Activated T-helper 1 cell treated with anti-CD3 and anti-CD28 coated beads, Interleukin-2, amount 50 U/mL, for 16 hours (primary cell): ENCODE data around the gene FHL2.
"Not testable (repeated sequence)": the region's sequence is repeated elsewhere in the genome, so short reads cannot be mapped to it uniquely, and the experiment has no call there.

Experiments
- DNase-seq, 2 donors: peaks; one replicate each; pipeline ENCODE4 v3.0.0-alpha.2; 2020; ENCODE audit warnings: low read depth in 1 of 2, low spot score in 1 of 2

The FHL2 gene

GRCh38 chr2:105357122-105357521, 41.7 kb downstream of the FHL2 start:
- no peak for DNase-seq

- no peak for DNase-seq
Measured at GRCh38 chr2:105344704-105345345, 54.0 kb downstream of the FHL2 start.

GRCh38 chr2:105339414-105339813, 59.4 kb downstream of the FHL2 start:
- DNase-seq = no peak

- DNase-seq = no peak
Measured at GRCh38 chr2:105338020-105338385, 60.8 kb downstream of the FHL2 start.

- peak; percentile 78 to 84 for DNase-seq
Measured at GRCh38 chr2:105337122-105338019, 61.5 kb downstream of the FHL2 start, which contains the start of gene C2orf49. C2orf49 (plus strand) TSS chr2:105337540; CDS start chr2:105337588, 48 bp downstream.

GRCh38 chr2:105336786-105337121, 62.1 kb downstream of the FHL2 start:
- no peak for DNase-seq

GRCh38 chr2:105335469-105335868, 63.4 kb downstream of the FHL2 start:
- no peak for DNase-seq

- DNase-seq = no peak
Measured at GRCh38 chr2:105334211-105334610, 64.6 kb downstream of the FHL2 start.

- no peak for DNase-seq
Measured at GRCh38 chr2:105330681-105331375, 68.0 kb downstream of the FHL2 start.

GRCh38 chr2:105329561-105330495, 69.0 kb downstream of the FHL2 start, which contains the start of gene TGFBRAP1:
TGFBRAP1 (minus strand) TSS chr2:105329735; CDS start chr2:105308301, 21,434 bp downstream.
- peak; percentile 28 to 39 for DNase-seq

- DNase-seq = no peak
Measured at GRCh38 chr2:105329197-105329554, 69.7 kb downstream of the FHL2 start.

GRCh38 chr2:105328281-105329196, 70.3 kb downstream of the FHL2 start:
- DNase-seq = no peak

GRCh38 chr2:105327690-105328089, 71.2 kb downstream of the FHL2 start:
- DNase-seq = no peak

GRCh38 chr2:105327271-105327670, 71.6 kb downstream of the FHL2 start:
- not testable (repeated sequence) for DNase-seq

- DNase-seq = no peak
Measured at GRCh38 chr2:105325389-105325963, 73.4 kb downstream of the FHL2 start.

GRCh38 chr2:105324732-105325131, 74.1 kb downstream of the FHL2 start:
- no peak for DNase-seq

GRCh38 chr2:105324101-105324500, 74.8 kb downstream of the FHL2 start:
- no peak for DNase-seq

- DNase-seq = no peak
Measured at GRCh38 chr2:105323111-105323510, 75.7 kb downstream of the FHL2 start.

GRCh38 chr2:105321875-105322646, 76.8 kb downstream of the FHL2 start:
- no peak for DNase-seq
